Caco-2 (cell line): ENCODE measurements around the gene ASAP2. TPM values are rescaled to one million over a fixed set of nuclear protein-coding genes. Genes with fewer than 3 reads are reported as not detected.

Experiments used
- BruUV-seq: library from RNA; stranded (reverse); fragments of 400-500 nt; replicated peaks from 2 replicates; lab custom pipeline; 2021; lab: Mats Ljungman, UMichigan
- CTCF ChIA-PET: fragments of 300-600 bp; sonication (Branson Sonifier 250); formaldehyde crosslinking; loops from one replicate; lab custom pipeline; 2022; ENCODE audit warnings: antibody characterized with exemption; lab: Charles Lee
- POLR2A ChIA-PET: fragments of 300-600 bp; sonication (Branson Sonifier 250); formaldehyde crosslinking; loops from one replicate; lab custom pipeline; 2022; ENCODE audit warnings: antibody characterized with exemption; lab: Charles Lee
- DNase-seq, 2 experiments: peaks; one replicate each; pipeline versions ENCODE4 v3.0.0 to v3.0.0-alpha.2; 2020 to 2022
- H3K27me3 ChIP-seq: replicated peaks from 2 replicates; pipeline ENCODE4 v1.6.0; 2011; ENCODE audit warnings: low read length; ENCODE audit not compliant: control insufficient read depth, insufficient read depth
- H3K36me3 ChIP-seq: 2 replicates; pipeline ENCODE4 v1.5.1; 2011; ENCODE audit warnings: low read length; ENCODE audit not compliant: control insufficient read depth, insufficient read depth
- H3K4me1 ChIP-seq: fragments of 250-450 bp; sonication (Bioruptor Pico); 2 replicates; pipeline ENCODE4 v1.5.1; 2020; ENCODE audit warnings: mild to moderate bottlenecking
- H3K4me3 ChIP-seq: 2 replicates; pipeline ENCODE4 v1.5.1; 2011; ENCODE audit warnings: low read depth, mild to moderate bottlenecking, control low read depth, low read length
- H3K9me3 ChIP-seq: fragments of 250-450 bp; sonication (Bioruptor Pico); 2 replicates; pipeline ENCODE4 v1.5.1; 2020; ENCODE audit warnings: mild to moderate bottlenecking, moderate library complexity
- H3K27ac Mint-ChIP-seq: one replicate; pipeline ENCODE4 v1.8.0; 2022; ENCODE audit warnings: mixed read lengths; ENCODE audit not compliant: unreplicated experiment
- H3K27me3 Mint-ChIP-seq: one replicate; pipeline ENCODE4 v1.8.0; 2022; ENCODE audit warnings: mixed read lengths; ENCODE audit not compliant: insufficient read depth, unreplicated experiment
- H3K36me3 Mint-ChIP-seq: one replicate; pipeline ENCODE4 v1.8.0; 2022; ENCODE audit warnings: mild to moderate bottlenecking, mixed read lengths; ENCODE audit not compliant: insufficient read depth, unreplicated experiment
- H3K4me1 Mint-ChIP-seq: one replicate; pipeline ENCODE4 v1.8.0; 2022; ENCODE audit warnings: low read depth, mixed read lengths; ENCODE audit not compliant: unreplicated experiment
- H3K4me3 Mint-ChIP-seq: one replicate; pipeline ENCODE4 v1.8.0; 2022; ENCODE audit warnings: mild to moderate bottlenecking, moderate library complexity, mixed read lengths; ENCODE audit not compliant: unreplicated experiment
- H3K9me3 Mint-ChIP-seq: one replicate; pipeline ENCODE4 v1.8.0; 2022; ENCODE audit warnings: mixed read lengths; ENCODE audit not compliant: unreplicated experiment
- intact Hi-C: fragments of 100-400 bp; cut with micrococcal nuclease; formaldehyde crosslinking; loops from one replicate; pipeline ENCODE4 v1.10.0; 2022; ENCODE audit not compliant: unreplicated experiment
- total RNA-seq: library from RNA; stranded (reverse); gene quantifications from 2 replicates; pipeline ENCODE4 v1.2.3, GENCODE V29; 2022
- TF ChIP-seq, protein P1 (sequence below), 2 experiments: fragments of 200-600 bp in 1 of 2; IDR thresholded peaks; 1 replicate in 1 of 2; 2 replicates in 1 of 2; pipeline versions ENCODE4 v1.5.1 to v1.8.0; 2011 to 2022; ENCODE audit warnings: antibody characterized with exemption in 1 of 2, control low read depth in 1 of 2, inconsistent platforms in 1 of 2, low read depth in 1 of 2, low read length in 1 of 2, mild to moderate bottlenecking in 1 of 2, moderate library complexity in 1 of 2; ENCODE audit not compliant: insufficient read depth in 1 of 2, severe bottlenecking in 1 of 2, unreplicated experiment in 1 of 2

Gene ASAP2
- total RNA-seq, 1 experiment from 2014 or later, result 25.6 TPM

DNA sequence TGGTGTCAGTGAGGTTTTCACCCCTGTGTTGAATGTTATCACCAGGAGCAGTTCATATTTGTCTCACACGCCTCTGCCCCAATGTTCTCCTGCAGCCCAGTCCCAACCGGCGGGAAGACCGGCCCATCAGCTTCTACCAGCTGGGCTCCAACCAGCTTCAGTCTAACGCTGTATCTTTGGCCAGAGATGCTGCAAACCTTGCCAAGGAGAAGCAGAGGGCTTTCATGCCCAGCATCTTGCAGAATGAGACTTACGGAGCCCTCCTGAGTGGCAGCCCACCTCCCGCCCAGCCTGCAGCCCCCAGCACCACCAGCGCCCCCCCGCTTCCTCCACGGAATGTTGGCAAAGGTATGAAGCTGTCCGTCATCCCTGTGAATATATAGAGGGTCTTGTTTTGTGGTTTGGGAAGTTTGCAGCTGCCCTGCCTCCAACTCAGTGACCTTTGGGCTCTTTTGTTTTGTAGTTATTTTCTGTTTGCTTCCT, 181.6 kb downstream of the ASAP2 start:
- intact Hi-C loops, result no loop called here
- ChIA-PET CTCF (no interaction called here), POLR2A (no interaction called here)
- Histone ChIP-seq H3K4me3 (no peak overlapping the region), H3K36me3 (peaks cover 5% of the 10 kb centered on the region), H3K4me1 (no peaks in the 10 kb centered on the region), H3K27me3 (no peaks in the 10 kb centered on the region), H3K9me3 (no peaks in the 10 kb centered on the region)
- no peak overlapping the region for H3K4me3 Mint-ChIP-seq
- no peaks in the 10 kb centered on the region for H3K4me1 Mint-ChIP-seq
- TF ChIP-seq, protein P1, sequence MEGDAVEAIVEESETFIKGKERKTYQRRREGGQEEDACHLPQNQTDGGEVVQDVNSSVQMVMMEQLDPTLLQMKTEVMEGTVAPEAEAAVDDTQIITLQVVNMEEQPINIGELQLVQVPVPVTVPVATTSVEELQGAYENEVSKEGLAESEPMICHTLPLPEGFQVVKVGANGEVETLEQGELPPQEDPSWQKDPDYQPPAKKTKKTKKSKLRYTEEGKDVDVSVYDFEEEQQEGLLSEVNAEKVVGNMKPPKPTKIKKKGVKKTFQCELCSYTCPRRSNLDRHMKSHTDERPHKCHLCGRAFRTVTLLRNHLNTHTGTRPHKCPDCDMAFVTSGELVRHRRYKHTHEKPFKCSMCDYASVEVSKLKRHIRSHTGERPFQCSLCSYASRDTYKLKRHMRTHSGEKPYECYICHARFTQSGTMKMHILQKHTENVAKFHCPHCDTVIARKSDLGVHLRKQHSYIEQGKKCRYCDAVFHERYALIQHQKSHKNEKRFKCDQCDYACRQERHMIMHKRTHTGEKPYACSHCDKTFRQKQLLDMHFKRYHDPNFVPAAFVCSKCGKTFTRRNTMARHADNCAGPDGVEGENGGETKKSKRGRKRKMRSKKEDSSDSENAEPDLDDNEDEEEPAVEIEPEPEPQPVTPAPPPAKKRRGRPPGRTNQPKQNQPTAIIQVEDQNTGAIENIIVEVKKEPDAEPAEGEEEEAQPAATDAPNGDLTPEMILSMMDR (IDR thresholded peaks at IDR 0.05; ENCODE audit: insufficient read depth in 1 of 2, low read depth in 1 of 2, low read length in 1 of 2, severe bottlenecking in 1 of 2, unreplicated experiment in 1 of 2), result no peak
- H3K27ac Mint-ChIP-seq, result no peak overlapping the region
- no TSS peak for BruUV-seq
- peaks cover 17% of the 10 kb centered on the region for H3K36me3 Mint-ChIP-seq
- H3K27me3 Mint-ChIP-seq, result no peaks in the 10 kb centered on the region
- no peaks in the 10 kb centered on the region for H3K9me3 Mint-ChIP-seq
- DNase-seq, result no peak

DNA sequence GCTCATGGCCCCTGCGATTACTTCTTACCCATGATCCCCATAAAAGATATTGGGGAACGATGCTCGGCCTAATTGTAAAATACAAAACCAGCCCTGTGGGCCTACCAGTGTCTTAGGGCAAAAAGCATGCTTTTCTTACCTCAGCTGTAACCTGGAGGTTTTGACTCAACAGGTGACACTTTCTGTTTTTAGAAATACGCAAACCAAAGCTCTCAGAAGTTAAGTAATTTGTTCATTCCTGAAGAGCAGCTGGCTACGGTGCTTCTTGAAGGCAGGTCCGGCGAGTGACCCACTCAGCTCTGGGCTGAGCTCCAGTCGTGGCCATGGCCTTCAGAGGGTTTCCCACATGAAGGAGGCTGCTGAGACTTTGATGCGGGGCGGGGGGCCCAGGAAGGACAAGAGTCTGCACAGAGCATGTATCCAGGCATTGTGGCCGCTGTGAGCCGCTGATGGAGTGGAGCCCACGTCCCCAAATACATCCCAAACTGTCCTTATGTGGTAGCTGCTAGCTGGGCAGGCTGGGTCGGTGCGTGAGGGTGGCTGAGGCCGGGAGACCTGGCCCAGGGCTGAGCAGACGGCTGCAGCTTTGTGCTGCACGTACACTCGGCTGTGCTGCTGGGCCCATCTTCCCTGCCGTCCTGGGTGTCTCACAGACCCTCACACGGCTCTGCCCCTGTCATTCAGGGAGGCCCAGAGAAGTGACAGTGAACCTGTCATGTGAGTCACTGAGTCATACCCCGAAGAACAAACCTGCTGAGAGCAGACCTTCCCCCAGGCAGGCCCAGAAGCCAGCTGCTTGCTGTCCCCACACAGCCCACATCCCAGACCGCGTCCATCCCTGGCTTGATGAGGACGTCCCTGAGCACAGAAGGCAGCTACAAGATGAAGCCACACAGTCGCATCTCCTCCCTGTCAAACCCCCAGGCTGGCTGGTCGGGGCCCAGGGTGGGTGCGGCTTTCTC, 182.6 kb downstream of the ASAP2 start:
- Mint-ChIP-seq H3K36me3 (peaks cover 19% of the 10 kb centered on the region), H3K4me3 (no peak overlapping the region), H3K27ac (no peak overlapping the region), H3K4me1 (no peaks in the 10 kb centered on the region), H3K9me3 (no peaks in the 10 kb centered on the region), H3K27me3 (no peaks in the 10 kb centered on the region)
- CTCF ChIA-PET, result no interaction called here
- Histone ChIP-seq H3K9me3 (no peaks in the 10 kb centered on the region), H3K4me3 (no peak overlapping the region), H3K36me3 (peaks cover 5% of the 10 kb centered on the region), H3K4me1 (no peaks in the 10 kb centered on the region), H3K27me3 (no peaks in the 10 kb centered on the region)
- TF ChIP-seq, protein P1 (IDR thresholded peaks at IDR 0.05; ENCODE audit: insufficient read depth in 1 of 2, low read depth in 1 of 2, low read length in 1 of 2, severe bottlenecking in 1 of 2, unreplicated experiment in 1 of 2), result no peak
- POLR2A ChIA-PET, result no interaction called here
- peak in 1 of 2 experiments; percentile 22 for DNase-seq
- BruUV-seq, result no TSS peak
- intact Hi-C loops, result no loop called here

DNA sequence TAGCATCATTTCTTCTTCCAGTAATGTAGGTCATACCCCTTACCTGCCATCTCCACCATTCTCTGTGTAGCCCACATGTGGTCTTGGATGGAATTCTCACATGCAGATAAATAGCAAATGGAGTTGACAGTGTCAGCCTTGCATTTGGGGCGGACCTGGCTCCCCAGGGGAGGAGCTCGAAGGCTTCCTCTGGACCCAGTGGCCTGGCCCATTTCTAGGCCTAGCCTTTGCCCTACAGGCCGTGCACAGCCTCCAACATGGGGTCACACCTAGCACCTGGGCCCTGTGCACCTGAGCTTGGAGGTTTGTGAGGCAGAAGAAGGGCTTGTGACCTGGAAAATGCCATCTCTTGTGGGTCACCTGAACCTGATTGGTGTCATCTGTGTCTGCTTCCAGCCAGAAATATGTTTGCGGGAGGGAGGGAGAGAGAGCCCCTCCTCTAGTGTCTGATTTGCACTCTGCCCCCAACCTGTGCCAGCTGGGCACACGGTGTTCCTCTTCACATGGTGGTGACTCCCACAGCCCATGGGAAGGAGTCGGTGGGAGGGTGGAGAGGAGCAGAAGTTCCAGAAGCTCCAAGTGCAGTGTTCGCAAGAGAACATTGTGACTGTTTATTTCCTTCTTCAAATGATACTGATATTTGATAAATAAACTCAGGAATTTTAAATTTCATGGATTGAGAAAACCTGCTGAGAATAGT, 183.7 kb downstream of the ASAP2 start:
- peaks cover 3% of the 10 kb centered on the region; the same call in 1 of the 2 replicates for H3K36me3 ChIP-seq
- no peaks in the 10 kb centered on the region for H3K27me3 ChIP-seq
- intact Hi-C loops, result no loop called here
- TF ChIP-seq, protein P1 (IDR thresholded peaks at IDR 0.05; ENCODE audit: insufficient read depth in 1 of 2, low read depth in 1 of 2, low read length in 1 of 2, severe bottlenecking in 1 of 2, unreplicated experiment in 1 of 2), result no peak
- peaks cover 26% of the 10 kb centered on the region for H3K36me3 Mint-ChIP-seq
- H3K9me3 ChIP-seq, result no peaks in the 10 kb centered on the region
- H3K4me1 Mint-ChIP-seq, result no peaks in the 10 kb centered on the region
- H3K9me3 Mint-ChIP-seq, result no peaks in the 10 kb centered on the region
- H3K4me3 Mint-ChIP-seq, result no peak overlapping the region
- no peak overlapping the region for H3K27ac Mint-ChIP-seq
- CTCF ChIA-PET, result no interaction called here
- no peak for DNase-seq
- no peak overlapping the region for H3K4me3 ChIP-seq
- BruUV-seq, result no TSS peak
- no peaks in the 10 kb centered on the region for H3K27me3 Mint-ChIP-seq
- no peaks in the 10 kb centered on the region for H3K4me1 ChIP-seq
- POLR2A ChIA-PET, result no interaction called here
